CD4-positive, alpha-beta T cell (primary cell): ENCODE data around the gene SH3YL1. TPM values are rescaled to one million over a fixed set of nuclear protein-coding genes. Genes with fewer than 3 reads are reported as not detected.
A peak's percentile ranks its signal among the peaks of the same experiment; 100 is the strongest.

Experiments
- ATAC-seq: fragments of 200-7000 bp; cut with Tn5 transposase; one replicate; pipeline ENCODE4 v1.10.0; 2022; ENCODE audit warnings: mild to moderate bottlenecking; ENCODE audit not compliant: poor library complexity
- CTCF ChIA-PET: fragments of 350-600 bp; sonication (Branson Sonifier 250); formaldehyde crosslinking; loops from one replicate; lab custom pipeline; 2021; ENCODE audit warnings: antibody characterized with exemption, inconsistent platforms; lab: Charles Lee
- POLR2A ChIA-PET: fragments of 350-600 bp; sonication (Branson Sonifier 250); formaldehyde crosslinking; loops from one replicate; lab custom pipeline; 2021; ENCODE audit warnings: antibody characterized with exemption, inconsistent platforms; lab: Charles Lee
- DNase-seq, 14 experiments: peaks; one replicate each; pipeline ENCODE4 v3.0.0-alpha.2; 2013 to 2020; ENCODE audit warnings: mixed read lengths in 2 of 14
- H3K27ac ChIP-seq, 2 donors: one replicate each; pipeline versions ENCODE4 v1.5.1 to v1.7.0; 2013; ENCODE audit warnings: low read length in 2 of 2, low read depth in 1 of 2, mild to moderate bottlenecking in 1 of 2
- H3K27me3 ChIP-seq, 2 experiments: 1 replicate in 1 of 2; 2 replicates in 1 of 2; pipeline versions ENCODE4 v1.6.1 to v1.7.0; 2013; ENCODE audit warnings: low read length in 2 of 2, control low read depth in 1 of 2, mild to moderate bottlenecking in 1 of 2, moderate library complexity in 1 of 2; ENCODE audit not compliant: insufficient read depth in 2 of 2, control insufficient read depth in 1 of 2
- H3K36me3 ChIP-seq: one replicate; pipeline ENCODE4 v1.6.1; 2013; ENCODE audit warnings: low read length, control low read depth; ENCODE audit not compliant: insufficient read depth
- H3K4me1 ChIP-seq: one replicate; pipeline ENCODE4 v1.6.1; 2013; ENCODE audit warnings: low read length, control low read depth; ENCODE audit not compliant: insufficient read depth
- H3K4me3 ChIP-seq: one replicate; pipeline ENCODE4 v1.5.1; 2013; ENCODE audit warnings: mild to moderate bottlenecking, low read length, moderate library complexity
- H3K9me3 ChIP-seq, 2 experiments: 1 replicate in 1 of 2; 2 replicates in 1 of 2; pipeline versions ENCODE4 v1.6.1 to v1.7.0; 2013; ENCODE audit warnings: low read length in 2 of 2, mild to moderate bottlenecking in 2 of 2, control low read depth in 1 of 2, moderate library complexity in 1 of 2; ENCODE audit not compliant: control insufficient read depth in 1 of 2, insufficient read depth in 1 of 2
- H3K27ac Mint-ChIP-seq: one replicate; pipeline ENCODE4 v1.8.0; 2020; ENCODE audit warnings: mixed read lengths
- H3K27me3 Mint-ChIP-seq: one replicate; pipeline ENCODE4 v1.8.0; 2021; ENCODE audit warnings: mixed read lengths
- H3K36me3 Mint-ChIP-seq: one replicate; pipeline ENCODE4 v1.8.0; 2021; ENCODE audit warnings: low read depth, mixed read lengths
- H3K4me1 Mint-ChIP-seq: one replicate; pipeline ENCODE4 v1.8.0; 2021; ENCODE audit warnings: low read depth, mixed read lengths
- H3K4me3 Mint-ChIP-seq: one replicate; pipeline ENCODE4 v1.8.0; 2020; ENCODE audit warnings: mild to moderate bottlenecking, mixed read lengths
- H3K9me3 Mint-ChIP-seq: one replicate; pipeline ENCODE4 v1.8.0; 2020; ENCODE audit warnings: mixed read lengths
- intact Hi-C, 2 experiments: fragments of 100-400 bp; cut with DNase I in 1 of 2; cut with micrococcal nuclease in 1 of 2; formaldehyde crosslinking; loops; one replicate each; pipeline versions ENCODE4 v1.15.1 to v1.9.0; 2023 to 2025; cut with DNase I, micrococcal nuclease
- total RNA-seq, 174 experiments: library from RNA in 2 of 174; stranded (reverse) in 2 of 174; gene quantifications; one replicate each; pipeline ENCODE4 v1.2.3 and lab custom pipeline; 2021 to 2026
- TF ChIP-seq, protein P1 (sequence below): fragments of 200-600 bp; IDR thresholded peaks from one replicate; pipeline ENCODE4 v1.8.0; 2022; ENCODE audit warnings: antibody characterized with exemption, mild to moderate bottlenecking

The SH3YL1 gene
- total RNA-seq, 2 experiments from 2014 or later: 59.7 to 61.9 TPM

DNA sequence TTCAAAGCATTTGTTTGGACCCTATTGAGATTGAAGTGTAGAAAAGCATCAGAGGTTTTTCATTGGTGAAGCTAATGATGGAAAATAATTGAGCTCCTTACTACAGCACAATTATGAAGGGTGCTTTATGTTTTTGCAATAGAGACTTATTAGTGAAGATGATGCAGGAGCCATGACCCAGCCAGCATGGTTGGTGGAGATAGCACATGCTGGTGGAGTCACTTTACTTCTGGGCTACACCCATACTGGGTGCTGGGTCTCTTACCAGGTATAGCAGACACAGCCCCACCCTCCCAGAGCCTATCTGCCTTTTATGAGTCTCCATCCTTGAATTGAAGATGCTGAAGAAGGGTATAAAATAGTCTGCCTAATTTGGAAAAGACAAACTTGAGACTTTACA is 4.5 kb upstream of the SH3YL1 start:
- ATAC-seq (no peak), DNase-seq (no peak)
- Mint-ChIP-seq H3K9me3 (no peaks in the 10 kb centered on the region), H3K4me1 (peaks cover 77% of the 10 kb centered on the region), H3K4me3 (no peak overlapping the region), H3K27me3 (no peaks in the 10 kb centered on the region), H3K36me3 (peaks cover 64% of the 10 kb centered on the region), H3K27ac (peak overlapping the region; percentile 99)
- Histone ChIP-seq H3K4me1 (peaks cover 33% of the 10 kb centered on the region), H3K36me3 (peaks cover 33% of the 10 kb centered on the region), H3K4me3 (no peak overlapping the region), H3K27ac (no peak overlapping the region), H3K27me3 (no peaks in the 10 kb centered on the region), H3K9me3 (no peaks in the 10 kb centered on the region)
- intact Hi-C loops: loop anchor here in 1 of 2 experiments (10.0 kb wide), 1 partner anchor 126 kb away; no protein-coding TSS in a partner anchor
- ChIA-PET CTCF (no interaction called here), POLR2A (no interaction called here)
- TF ChIP-seq, protein P1, sequence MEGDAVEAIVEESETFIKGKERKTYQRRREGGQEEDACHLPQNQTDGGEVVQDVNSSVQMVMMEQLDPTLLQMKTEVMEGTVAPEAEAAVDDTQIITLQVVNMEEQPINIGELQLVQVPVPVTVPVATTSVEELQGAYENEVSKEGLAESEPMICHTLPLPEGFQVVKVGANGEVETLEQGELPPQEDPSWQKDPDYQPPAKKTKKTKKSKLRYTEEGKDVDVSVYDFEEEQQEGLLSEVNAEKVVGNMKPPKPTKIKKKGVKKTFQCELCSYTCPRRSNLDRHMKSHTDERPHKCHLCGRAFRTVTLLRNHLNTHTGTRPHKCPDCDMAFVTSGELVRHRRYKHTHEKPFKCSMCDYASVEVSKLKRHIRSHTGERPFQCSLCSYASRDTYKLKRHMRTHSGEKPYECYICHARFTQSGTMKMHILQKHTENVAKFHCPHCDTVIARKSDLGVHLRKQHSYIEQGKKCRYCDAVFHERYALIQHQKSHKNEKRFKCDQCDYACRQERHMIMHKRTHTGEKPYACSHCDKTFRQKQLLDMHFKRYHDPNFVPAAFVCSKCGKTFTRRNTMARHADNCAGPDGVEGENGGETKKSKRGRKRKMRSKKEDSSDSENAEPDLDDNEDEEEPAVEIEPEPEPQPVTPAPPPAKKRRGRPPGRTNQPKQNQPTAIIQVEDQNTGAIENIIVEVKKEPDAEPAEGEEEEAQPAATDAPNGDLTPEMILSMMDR: no peak

DNA sequence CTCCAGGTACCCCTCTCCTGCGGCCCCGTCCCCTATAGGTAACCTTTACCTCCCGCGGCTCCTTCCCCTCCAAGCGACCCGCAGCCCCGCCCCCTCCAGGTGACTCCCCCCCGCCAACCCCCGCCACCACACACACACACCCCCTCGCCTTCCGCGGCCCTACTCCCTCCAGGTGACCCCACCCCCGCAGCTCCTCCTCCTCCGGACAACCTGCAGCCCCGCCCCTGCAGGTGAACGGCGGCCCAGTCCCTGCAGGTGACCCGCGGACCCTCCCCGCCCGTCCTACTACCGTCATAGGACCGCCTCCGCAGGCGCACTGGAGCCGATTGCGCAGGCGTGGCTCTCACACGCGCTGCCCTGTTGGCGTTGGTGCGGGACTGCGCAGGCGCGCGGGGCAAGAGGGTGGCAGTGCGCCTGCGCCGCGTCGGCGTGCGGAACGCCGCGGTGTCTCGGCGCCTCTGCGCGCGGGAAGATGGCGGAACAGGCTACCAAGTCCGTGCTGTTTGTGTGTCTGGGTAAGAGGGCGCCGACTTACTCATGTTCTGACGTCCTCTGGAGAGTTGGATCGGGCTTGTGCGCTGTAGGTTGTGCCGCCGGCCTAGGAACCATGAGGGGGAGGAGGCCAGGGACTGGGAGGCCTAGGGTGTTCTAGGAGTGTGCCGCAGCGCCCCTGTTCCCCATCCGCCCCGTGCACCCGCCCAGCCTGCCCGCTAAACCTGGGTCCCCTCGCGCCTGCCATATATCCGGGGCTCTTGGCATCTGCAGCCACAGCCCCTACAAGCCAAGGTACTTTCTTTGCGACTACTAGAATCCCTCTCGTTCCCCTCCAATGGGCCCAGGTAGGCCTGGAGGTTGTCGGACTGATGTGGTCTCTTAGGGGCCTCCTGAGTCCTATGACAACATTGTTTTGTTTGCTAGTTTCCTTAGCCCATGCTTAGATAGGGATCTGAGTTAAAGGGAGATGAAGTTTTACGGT is 949 bp upstream of the SH3YL1 start, which contains the start of gene ACP1:
Gene ACP1 (plus strand): TSS at position 455 of the 976 bp plus-strand sequence. CDS start 18 bp downstream, at position 473.
- ChIA-PET CTCF (interaction anchor here (1.3 kb wide), 1 partner anchor 18 kb away, joined by 4 read pairs; no protein-coding TSS in a partner anchor), POLR2A (interaction anchor here (0.6 to 1.0 kb wide), 4 partner anchors 9 to 201 kb away, joined by 3 to 4 read pairs (median 4); partner anchors contain the start of gene ALKAL2)
- TF ChIP-seq, protein P1: no peak
- Histone ChIP-seq H3K9me3 (no peaks in the 10 kb centered on the region), H3K4me3 (peak within 1 kb of the TSS; percentile 91), H3K36me3 (peaks cover 9% of the 10 kb centered on the region), H3K27ac (peak within 1 kb of the TSS; percentile 81 to 87), H3K27me3 (no peaks in the 10 kb centered on the region), H3K4me1 (peaks cover 37% of the 10 kb centered on the region)
- DNase-seq (peak; percentile 86 to 99 (median 94)), ATAC-seq (peak; percentile 82)
- Mint-ChIP-seq H3K27me3 (no peaks in the 10 kb centered on the region), H3K4me3 (peak within 1 kb of the TSS; percentile 95), H3K9me3 (no peaks in the 10 kb centered on the region), H3K27ac (peak within 1 kb of the TSS; percentile 99), H3K36me3 (peaks cover 45% of the 10 kb centered on the region), H3K4me1 (peaks cover 64% of the 10 kb centered on the region)
- intact Hi-C loops: loop anchor here (1.0 to 10.0 kb wide), 6 partner anchors 18 to 413 kb away; partner anchors contain the start of gene TMEM18 (in 2 of the 2)

DNA sequence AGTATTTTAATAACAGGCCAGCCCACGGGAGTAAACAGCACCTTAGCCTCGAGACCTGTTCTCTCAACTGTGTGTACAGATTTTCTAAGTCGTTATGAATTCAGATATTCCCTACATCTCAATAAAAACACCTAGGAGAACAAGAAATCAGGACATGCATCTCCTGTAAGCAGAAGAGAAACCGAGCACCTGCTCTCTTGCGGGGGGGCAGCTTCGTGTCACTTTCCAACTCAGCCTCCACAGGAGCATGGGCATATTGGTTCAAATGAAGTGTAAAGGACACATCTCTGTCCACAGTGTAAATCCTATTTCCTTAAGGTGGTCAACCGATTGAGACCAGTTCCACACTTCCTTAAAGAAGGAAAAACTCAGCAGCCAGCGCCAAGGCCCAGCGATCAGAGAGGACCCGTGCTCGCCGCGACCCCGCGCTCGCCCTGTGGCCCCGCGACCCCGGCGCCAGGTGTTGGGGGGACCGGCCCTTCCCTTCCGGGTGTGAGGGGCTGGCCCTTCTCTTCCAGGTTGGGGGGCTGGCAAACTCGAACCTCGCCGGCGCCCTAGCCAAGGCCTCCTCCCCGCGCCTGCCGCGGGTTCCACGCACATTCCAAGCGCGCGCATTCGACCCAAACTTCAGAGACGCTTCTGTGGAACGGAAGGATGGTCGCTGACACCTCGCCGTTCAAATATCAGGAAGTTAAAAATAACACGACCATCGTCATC is 652 bp downstream of the SH3YL1 start:
- no peaks in the 10 kb centered on the region for H3K27me3 ChIP-seq
- peak in 1 of 14 experiments; percentile 11 for DNase-seq
- peaks cover 2% of the 10 kb centered on the region for H3K9me3 Mint-ChIP-seq
- peak overlapping the region; percentile 91 for H3K4me3 ChIP-seq
- H3K4me1 ChIP-seq: peaks cover 29% of the 10 kb centered on the region
- ChIA-PET POLR2A (interaction anchor here (0.8 to 1.2 kb wide), 3 partner anchors 17 to 87 kb away, joined by 3 to 6 read pairs (median 4); no protein-coding TSS in a partner anchor), CTCF (interaction anchor here (1.3 kb wide), 2 partner anchors 16 to 17 kb away, joined by 4 read pairs; no protein-coding TSS in a partner anchor)
- H3K36me3 Mint-ChIP-seq: peaks cover 44% of the 10 kb centered on the region
- H3K4me1 Mint-ChIP-seq: peaks cover 48% of the 10 kb centered on the region
- no peaks in the 10 kb centered on the region for H3K9me3 ChIP-seq
- H3K4me3 Mint-ChIP-seq: peak overlapping the region; percentile 95
- no peak for ATAC-seq
- intact Hi-C loops: loop anchor here (5.0 to 10.0 kb wide), 4 partner anchors 81 to 414 kb away; partner anchors contain the start of gene TMEM18 (in 1 of the 2)
- peaks cover 3% of the 10 kb centered on the region for H3K36me3 ChIP-seq
- H3K27ac ChIP-seq: peak overlapping the region; percentile 33 to 64
- no peaks in the 10 kb centered on the region for H3K27me3 Mint-ChIP-seq
- H3K27ac Mint-ChIP-seq: peak overlapping the region; percentile 99
- TF ChIP-seq, protein P1: no peak
